Hematopoietic multipotent progenitor cell treated with erythropoietin and hydrocortisone succinate and interleukin-3 and kit ligand, for 8 days (in vitro differentiated cells): ENCODE results near the gene KRTAP5-2.
"Not testable (repeated sequence)": the region's sequence is repeated elsewhere in the genome, so short reads cannot be mapped to it uniquely, and the experiment has no call there.

Experiments
- DNase-seq: peaks from one replicate; pipeline ENCODE4 v3.0.0-alpha.2; 2015

Gene KRTAP5-2

DNA sequence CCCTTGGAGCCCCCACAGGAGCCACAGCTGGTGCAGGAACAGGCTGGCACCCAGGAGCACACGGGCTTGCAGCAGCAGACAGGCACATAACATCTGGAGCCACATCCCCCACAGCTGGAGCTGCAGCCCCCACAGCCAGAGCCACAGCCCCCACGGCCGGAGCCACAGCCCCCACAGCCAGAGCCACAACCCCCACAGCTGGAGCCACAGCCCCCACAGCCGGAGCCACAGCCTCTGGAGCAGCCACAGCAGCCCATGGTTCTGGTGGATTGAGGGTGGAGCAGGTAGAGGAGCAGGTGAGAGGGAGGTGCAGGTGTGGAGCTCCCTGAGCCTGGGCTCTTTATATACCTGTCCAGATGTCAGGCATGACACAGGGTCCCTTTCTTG, at the start of gene KRTAP5-2:
KRTAP5-2 (minus strand) TSS at position 301 of the 387 bp plus-strand sequence; CDS start at position 257, 44 bp downstream.
- no peak for DNase-seq

- not testable (repeated sequence) for DNase-seq
These were observed 48.4 kb upstream of the KRTAP5-2 start for GRCh38 chr11:1646540-1646939.

DNA sequence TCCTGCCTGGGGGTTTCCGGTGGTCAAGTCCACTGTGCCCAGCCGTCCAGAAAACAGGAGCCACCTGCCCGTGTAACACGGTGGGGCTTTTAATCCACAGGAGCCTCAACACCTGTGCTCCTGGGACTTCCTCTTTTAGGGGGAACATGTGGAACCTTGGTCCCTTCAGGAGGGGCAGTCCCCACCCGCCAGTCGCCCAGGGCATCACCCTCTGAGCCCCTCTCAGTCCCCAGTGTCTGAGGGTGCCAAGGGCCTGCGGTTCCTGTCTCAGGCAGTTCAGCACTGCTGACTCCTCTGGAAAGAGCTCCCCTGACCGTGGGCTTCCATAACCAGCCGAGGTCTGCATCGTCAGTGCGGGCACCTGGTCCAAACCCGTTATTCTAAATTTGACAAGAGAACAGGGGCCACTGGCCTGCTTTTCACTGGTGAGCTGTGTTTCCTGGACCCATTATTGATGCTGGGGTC, 47.3 kb upstream of the KRTAP5-2 start:
- DNase-seq = no peak

DNA sequence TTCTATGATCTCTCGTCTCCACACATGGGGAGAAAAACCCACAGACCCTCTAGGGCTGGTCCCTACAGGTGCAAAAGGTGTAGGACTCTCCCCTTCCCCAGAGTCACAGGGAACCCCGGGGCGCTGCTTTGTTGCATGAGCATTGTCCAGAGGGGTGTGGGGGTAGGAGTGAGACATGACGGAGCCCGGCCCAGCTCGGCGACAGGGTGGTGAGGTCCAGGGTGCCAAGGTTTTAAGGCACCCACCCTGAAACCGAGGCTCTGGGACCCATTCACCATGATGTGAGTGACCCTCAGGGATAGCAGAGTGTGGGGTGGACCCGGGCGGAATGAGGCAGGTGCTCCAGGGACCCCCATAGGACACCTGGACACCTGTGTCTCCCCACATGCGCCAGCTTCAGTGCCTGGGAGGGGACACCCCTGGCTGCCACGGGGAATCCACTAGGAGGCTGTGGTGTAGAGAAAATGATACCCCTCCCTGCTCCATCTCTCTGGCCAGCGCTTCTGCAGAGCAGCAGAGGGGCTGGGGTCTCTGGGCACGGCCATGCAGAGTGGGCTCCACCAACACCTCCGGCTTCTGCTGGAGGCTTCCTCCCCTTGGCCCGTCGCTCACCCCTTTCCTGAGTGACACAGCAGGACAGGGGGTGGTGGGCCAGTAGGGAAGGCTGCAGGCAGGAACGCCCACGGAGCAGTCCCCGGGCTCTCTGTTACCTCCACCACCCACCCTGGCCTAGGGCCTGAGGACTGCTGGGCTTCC, 46.7 kb upstream of the KRTAP5-2 start:
- DNase-seq = no peak

DNA sequence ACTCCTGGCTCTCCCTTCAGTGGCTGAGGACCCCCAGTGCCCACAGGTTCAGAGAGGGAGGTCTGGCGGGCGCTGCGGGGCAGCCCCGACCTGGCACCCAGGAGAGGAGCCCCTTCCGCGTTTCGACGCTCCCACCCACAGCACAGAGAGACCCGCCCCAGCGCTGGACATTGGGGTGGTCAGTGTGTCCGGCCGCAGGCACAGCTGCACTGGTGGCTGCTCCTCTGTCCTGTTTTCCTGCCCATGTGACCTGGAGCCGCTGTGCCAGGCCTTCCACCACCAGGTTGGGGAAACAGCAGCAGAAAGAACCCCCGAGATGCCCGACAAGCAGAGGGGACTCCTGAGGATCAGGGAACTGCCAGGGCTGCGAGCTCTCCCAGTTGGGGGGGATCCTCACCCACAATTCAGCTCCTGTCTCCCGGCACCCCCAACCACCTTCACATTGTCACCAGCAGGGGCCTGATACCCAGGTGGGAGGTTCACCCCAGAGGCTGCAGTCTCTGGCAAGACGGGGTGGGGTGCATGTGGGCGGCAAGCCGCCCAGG, 45.1 kb upstream of the KRTAP5-2 start:
- no peak for DNase-seq

DNA sequence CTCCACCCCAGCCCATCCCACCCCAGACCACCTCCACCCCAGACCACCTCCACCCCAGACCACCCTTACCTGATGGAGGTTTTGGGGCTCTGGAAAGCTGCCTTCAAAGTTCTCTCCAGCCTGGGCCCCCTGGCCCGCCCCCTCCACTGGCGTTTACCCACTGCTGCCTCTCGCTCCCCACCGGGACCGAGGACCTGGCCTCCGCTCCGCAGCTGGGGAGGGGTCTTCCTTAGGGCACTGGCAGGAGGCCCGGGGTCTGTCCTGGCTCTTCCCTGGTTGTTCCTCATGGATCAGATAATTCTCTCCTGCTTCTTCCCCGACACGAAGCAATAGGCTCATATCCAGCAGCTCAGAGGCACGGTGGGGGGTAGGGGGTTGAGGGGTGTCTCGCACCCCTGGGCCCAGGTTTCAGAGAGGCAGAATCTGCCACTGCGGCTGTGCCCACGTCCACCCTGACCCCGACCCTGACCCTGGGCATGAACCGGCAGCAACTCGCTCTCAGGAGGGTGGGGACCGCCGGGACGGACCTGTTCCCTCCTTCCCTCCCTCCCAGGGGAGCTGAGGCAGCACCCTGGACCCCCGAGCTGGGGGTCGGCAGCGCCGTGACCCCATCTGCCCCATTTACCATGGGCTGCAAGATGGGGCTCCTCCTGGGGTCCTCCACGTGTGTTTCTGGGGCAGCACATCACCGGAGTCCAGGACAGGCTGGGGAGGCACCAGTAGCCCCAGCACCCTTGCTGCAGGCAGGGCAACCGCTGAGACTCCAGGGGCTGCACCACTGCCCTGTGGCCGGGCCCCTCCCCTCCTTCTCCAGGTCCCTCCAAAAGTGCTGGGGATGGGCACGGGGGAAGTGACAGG, 44.4 kb upstream of the KRTAP5-2 start:
- no peak for DNase-seq

DNA sequence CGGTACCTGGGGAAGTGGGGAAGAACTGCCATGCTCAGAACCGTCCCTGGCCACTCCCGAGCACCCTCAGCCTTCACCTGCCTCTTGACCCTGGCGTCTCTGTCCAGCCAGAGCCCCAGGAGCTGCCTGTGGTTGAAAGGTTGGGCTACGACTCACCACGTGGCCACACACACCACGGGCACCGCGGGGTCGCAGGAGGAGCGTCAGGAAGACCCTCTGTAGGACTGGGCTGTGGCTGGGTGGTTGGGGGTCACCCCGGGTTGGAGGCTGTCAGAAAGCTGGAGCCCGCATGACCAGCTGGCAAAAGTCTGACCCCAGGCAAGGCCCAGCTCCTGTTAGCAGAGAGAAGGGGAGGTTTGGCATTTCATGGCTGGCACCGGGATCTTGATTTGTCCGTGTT, 43.0 kb upstream of the KRTAP5-2 start:
- DNase-seq = no peak

DNA sequence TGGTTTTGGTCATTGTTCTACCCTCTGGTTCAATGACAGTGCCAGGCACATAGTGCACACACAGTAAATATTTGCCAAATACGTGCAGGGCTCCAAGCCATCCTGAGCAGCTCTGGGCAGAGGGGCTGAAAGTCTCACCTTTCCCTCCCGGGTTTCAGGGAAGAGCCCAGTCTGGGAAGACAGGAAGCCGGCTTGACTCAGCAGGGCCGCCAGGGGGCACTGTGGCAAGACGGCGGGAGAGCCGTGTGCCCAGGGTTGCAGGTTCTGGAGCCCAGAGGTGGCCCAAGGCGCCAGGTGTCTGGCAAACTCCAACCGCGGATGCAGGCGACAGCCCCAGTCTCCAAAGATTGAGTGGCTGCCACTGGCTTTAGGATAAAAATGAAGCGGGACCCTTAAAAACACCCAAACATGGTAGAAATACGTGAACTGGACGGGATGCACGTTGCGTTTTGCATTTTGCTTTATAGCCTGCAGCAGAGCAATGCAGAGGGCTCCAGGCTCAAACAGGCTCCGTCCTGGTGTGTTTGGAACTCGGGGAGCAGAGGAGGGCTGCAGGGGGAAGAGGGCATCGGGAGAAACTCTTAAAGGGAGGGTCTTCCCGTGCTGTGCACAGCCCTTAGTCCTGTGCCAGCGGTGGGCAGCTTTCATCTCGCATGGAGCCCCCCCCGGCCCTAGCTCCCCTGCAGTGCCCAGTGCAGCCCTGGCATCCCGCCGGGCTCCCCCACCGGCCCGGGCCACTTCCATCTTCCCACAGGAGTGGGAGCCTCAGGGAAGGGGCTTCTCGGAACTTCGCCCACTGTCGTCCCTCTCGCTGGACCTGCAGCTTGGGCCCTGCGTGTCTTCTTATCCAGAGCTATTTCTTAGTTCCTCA, 42.2 kb upstream of the KRTAP5-2 start:
- peak; percentile 21 for DNase-seq

- no peak for DNase-seq
These were observed 41.6 kb upstream of the KRTAP5-2 start for GRCh38 chr11:1639666-1640065.

DNA sequence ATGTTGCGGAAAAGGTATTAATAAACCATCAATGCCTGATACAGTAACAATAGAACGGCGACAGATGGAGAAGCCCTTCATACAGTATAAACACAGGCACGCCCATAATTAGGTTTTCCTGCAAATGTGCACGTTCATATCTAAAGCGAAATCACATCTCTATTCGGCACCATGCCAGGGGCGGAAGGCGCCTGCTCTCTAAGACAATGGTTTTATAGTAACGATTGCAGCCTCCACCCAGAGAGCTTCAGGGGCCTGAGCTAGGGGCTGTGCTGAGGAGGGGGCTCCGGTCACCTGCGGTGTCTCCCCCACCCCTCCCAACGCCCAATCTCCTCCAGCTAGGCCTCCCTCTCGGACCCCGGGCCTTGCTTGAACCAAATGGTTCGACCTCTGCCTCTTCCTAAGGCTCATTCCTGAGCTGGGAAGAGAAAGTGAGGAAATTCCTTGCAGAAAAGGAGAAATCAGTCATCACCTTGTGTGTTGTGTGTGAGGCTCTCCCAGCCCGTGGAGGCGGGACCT, 41.1 kb upstream of the KRTAP5-2 start:
- DNase-seq = no peak

DNA sequence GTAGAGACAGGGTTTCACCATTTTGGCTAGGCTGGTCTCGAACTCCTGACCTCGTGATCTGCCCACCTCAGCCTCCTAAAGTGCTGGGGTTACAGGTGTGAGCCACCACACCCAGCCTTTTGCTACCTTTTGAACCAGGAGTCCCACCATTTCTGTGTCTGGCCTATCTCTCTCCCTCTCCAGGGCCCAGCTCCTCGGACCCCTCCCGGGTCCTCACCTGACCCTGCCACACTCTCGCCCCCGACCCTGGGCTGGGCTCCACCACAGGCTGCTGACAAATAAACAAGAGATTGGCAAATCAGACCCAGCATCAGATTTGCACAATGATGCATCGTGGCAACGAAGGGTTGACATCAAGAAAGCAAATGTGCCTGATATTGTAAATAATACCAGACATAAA, 40.2 kb upstream of the KRTAP5-2 start:
- DNase-seq = no peak

GRCh38 chr11:1637628-1638027, 39.5 kb upstream of the KRTAP5-2 start:
- DNase-seq = no peak

DNA sequence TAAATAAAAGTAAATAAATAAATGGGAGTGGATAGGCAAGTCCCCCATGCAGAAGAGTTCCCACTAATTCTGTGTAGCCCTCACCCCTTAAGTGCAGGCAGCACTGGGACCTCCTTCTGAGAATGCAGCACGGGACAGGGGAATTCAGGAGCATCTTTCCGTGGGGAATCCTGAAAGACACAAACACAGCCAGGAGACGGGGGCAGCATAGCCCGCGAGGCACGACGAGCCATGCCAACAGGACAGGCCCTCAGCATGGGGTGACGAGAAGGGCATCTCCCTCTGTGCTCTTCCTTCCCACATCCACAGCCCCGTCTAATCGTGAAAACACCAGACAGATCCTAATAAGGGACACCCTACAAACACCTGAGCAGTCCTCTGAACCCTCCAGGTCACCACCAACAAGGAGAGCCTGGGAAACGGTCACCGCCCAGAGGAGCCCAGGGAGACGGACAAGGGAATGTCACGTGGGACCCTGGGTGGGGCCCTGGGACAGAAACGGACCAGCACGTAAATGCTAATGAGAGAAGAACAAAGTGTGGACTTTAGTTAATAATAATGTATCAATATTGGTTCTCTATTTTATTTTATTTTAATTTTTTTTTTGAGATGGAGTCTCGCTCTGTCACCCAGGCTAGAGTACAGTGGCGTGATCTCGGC, 38.3 kb upstream of the KRTAP5-2 start:
- DNase-seq = no peak

DNA sequence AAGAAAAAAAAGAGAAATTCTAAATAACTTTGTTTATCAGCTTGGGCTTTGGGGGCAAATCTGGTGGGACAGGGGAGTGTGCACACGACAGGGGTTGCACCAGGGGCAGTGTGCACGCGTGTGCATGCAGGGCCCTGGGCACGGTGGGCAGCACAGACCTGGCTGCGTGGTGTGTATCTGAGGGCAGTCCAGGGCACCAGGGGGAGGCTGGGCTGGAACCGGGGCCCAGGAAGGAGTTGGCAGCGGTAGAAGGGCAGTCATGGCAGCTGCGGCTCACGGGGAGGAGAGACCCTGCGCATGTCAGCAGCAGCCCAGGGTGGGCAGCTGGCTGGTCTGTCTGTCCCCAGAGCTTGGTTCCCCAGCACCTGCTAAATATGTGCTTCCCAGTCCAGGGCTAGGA, 35.8 kb upstream of the KRTAP5-2 start:
- DNase-seq = no peak

DNA sequence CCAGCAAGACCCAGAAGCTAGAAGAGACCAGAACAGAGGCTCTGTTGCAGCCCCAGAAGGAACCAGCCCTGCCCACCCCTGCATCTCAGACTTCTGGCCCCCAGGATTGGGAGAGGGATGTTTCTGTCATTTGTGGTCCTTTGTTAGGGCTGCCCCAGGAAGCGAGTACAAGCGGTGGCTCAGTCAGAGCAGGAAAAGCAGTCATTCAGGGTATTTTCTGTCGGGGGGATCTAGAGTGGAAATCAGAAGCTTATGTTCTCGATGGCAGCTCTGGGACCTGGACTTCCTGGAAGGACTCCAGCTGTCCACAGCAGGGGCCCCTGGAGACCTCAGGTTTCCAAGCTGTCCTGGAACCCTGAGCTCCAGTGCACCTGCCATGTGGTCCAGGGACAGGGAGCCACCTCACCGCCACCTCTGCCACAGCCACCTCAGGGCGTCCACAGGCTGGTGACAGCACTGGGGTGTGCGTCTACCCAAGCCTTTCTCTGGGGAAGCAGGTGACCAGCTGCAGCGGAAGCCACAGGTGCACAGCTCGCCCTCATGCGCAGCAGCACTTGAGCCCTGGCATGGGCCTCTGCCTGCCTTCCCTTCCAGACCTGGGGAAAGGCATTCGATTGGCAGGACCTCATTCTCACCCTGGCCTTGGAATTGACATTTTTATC, 34.1 kb upstream of the KRTAP5-2 start:
- DNase-seq = no peak

GRCh38 chr11:1631066-1631568, 33.0 kb upstream of the KRTAP5-2 start:
- no peak for DNase-seq

DNA sequence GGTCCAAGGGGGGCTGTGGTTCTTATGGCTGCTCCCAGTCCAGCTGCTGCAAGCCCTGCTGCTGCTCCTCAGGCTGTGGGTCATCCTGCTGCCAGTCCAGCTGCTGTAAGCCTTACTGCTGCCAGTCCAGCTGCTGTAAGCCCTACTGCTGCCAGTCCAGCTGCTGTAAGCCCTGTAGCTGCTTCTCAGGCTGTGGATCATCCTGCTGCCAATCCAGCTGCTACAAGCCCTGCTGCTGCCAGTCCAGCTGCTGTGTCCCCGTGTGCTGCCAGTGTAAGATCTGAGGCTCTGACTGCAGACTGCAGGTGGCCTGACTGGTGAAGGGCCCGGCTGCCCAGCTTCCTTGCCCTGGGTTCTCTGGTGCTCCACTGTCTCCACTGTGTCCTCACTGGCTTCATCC, 32.2 kb upstream of the KRTAP5-2 start:
- no peak for DNase-seq

DNA sequence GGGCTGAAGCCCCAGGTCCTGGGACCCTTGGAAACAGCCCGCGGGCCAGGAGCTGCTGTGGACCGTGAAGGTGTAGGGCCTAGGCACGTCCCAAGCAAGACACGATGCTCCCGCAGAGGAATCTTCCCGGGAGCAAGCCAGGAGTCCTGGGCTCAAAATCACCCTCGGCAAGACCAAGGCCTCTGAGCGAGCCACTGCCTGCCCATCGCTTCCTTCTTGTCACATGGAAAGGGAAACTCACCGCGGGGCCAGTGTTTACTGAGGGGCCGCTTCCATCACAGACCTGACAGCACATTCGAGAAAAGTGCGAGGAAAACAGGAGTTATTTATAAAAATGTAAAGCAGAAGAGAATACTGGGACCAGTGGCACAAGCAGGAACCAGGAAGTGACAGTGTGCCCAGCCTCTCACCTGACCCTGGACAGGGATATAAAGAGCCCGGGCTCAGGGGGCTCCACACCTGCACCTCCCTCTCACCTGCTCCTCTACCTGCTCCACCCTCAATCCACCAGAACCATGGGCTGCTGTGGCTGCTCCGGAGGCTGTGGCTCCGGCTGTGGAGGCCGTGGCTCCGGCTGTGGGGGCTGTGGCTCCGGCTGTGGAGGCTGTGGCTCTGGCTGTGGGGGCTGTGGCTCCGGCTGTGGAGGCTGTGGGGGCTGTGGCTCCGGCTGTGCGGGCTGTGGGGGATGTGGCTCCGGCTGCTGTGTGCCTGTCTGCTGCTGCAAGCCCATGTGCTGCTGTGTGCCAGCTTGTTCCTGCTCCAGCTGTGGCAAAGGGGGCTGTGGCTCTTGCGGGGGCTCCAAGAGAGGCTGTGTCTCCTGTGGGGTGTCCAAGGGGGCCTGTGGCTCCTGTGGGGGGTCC, 31.5 kb upstream of the KRTAP5-2 start, which contains the start of gene KRTAP5-5:
KRTAP5-5 (plus strand) TSS at position 450 of the 860 bp plus-strand sequence; CDS start at position 516, 66 bp downstream.
- DNase-seq = no peak

DNA sequence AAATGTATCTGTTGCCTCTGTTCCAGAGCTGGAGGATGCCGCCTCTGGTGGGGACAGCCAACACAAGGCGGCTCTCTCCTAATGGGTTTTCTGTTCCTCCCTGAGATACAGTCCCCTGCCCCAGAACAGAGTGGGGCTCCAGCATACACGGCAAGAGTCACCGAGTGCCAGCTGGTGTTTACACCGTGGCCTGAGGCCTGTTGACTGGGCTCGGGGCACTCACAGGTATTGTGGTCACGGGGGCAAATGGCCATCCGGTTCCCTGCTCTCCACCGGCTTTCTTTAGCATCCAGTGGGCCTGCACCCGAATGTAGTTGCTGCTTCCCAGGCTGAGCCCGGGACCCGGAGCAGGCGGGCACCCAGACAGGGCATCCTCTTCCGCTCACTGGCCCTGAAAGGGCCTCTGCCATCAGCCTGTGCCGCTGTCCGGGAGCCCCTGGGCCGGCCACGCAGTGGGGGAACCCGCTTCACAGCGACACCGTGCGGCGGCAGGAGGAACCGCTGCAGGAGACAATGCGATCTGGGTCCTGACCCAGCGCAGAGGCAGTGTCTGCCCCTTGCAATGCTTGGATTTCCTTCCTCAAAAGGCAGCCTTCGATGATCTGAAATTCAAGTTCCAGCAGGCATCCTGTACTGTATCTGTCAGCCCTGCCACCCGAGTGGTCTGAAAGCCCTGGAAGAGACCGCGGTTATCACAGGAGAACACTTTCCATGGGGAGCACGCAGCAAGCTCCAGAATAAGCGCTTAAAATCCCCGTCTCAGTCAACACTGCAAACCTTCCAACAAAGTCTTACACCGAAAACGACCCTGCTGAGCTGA, 30.6 kb upstream of the KRTAP5-2 start:
- peak; percentile 11 for DNase-seq
